Stomach (tissue), 9 donors: ENCODE data around the gene CAB39L. TPM values are rescaled to one million over a fixed set of nuclear protein-coding genes. Genes with fewer than 3 reads are reported as not detected.

ENCODE experiments used
- DNase-seq, 2 donors: peaks; one replicate each; pipeline versions ENCODE4 v3.0.0 to v3.0.0-alpha.2; 2013 to 2019
- H3K27ac ChIP-seq, 5 donors: fragments of 200-600 bp in 4 of 5; sonication (generic) in 4 of 5; one replicate each; pipeline ENCODE4 v1.5.1; 2013 to 2019; ENCODE audit warnings: mild to moderate bottlenecking in 1 of 5, moderate library complexity in 1 of 5
- H3K27me3 ChIP-seq, 3 donors: fragments of 200-600 bp; sonication (generic); one replicate each; pipeline ENCODE4 v1.5.1; 2017 to 2019; ENCODE audit warnings: mixed run types in 1 of 3
- H3K36me3 ChIP-seq, 4 donors: fragments of 200-600 bp; sonication (generic); 1 replicate in 3 of 4; 2 replicates in 1 of 4; pipeline ENCODE4 v1.5.1; 2016 to 2019
- H3K4me1 ChIP-seq, 4 donors: fragments of 200-600 bp; sonication (generic); one replicate each; pipeline ENCODE4 v1.5.1; 2016 to 2019
- H3K4me3 ChIP-seq, 4 donors: fragments of 200-600 bp; sonication (generic) in 3 of 4; one replicate each; pipeline ENCODE4 v1.5.1; 2016 to 2019; ENCODE audit warnings: mild to moderate bottlenecking in 1 of 4
- H3K9me3 ChIP-seq, 4 donors: fragments of 200-600 bp; sonication (generic); one replicate each; pipeline ENCODE4 v1.5.1; 2016 to 2019
- EP300 ChIP-seq: sonication (generic); formaldehyde crosslinking; IDR thresholded peaks from one replicate; pipeline ENCODE4 v1.6.1; 2017; ENCODE audit warnings: antibody characterized with exemption
- POLR2A ChIP-seq, 4 donors: fragments of 450-650 bp; IDR thresholded peaks; one replicate each; pipeline ENCODE4 v1.6.1; 2016; ENCODE audit warnings: antibody characterized with exemption in 4 of 4, control low read depth in 2 of 4, mild to moderate bottlenecking in 1 of 4, moderate library complexity in 1 of 4
- POLR2AphosphoS5 ChIP-seq, 3 donors: sonication (generic); formaldehyde crosslinking; IDR thresholded peaks; one replicate each; pipeline ENCODE4 v1.6.1; 2016; ENCODE audit warnings: antibody characterized with exemption in 3 of 3
- WGBS, 5 donors: extraction: QIAGEN DNeasy Blood & Tissue Kit in 3 of 5; methylation state at CpG; one replicate each; pipeline versions ENCODE4 v1.1.5 to v1.1.7; 2013 to 2018; 5-methylcytosine and 5-hydroxymethylcytosine counted together
- intact Hi-C: fragments of 100-400 bp; cut with DNase I; formaldehyde crosslinking; loops from one replicate; pipeline ENCODE4 v1.15.1; 2023; ENCODE audit warnings: low total_unique reads
- polyA plus RNA-seq, 3 donors: library from polyadenylated mRNA; stranded (reverse); fragments of 200-250 nt; gene quantifications; one replicate each; pipeline ENCODE4 v1.2.3, GENCODE V29; 2013
- total RNA-seq, 5 donors: library from RNA; depleted of rRNA; stranded (reverse); fragments of >200 nt; gene quantifications; one replicate each; pipeline versions ENCODE4 v1.1.0 to v1.2.3, GENCODE V29; 2014 to 2016
- TF ChIP-seq, protein P1 (sequence below), 7 experiments: fragments of 450-650 bp in 4 of 7; fragments of 200-600 bp in 3 of 7; sonication (generic) in 3 of 7; IDR thresholded peaks; one replicate each; pipeline ENCODE4 v1.5.1; 2016 to 2019; ENCODE audit warnings: antibody characterized with exemption in 7 of 7, control low read depth in 2 of 7, mild to moderate bottlenecking in 1 of 7
- donor health status: healthy with polysubstance abuse.
- donor health status: Bipolar disorder and iron deficiency.
- donor health status: healthy.

CAB39L gene
- total and polyA plus RNA-seq, 8 donors, result 11.4 to 61.6 (median 33.0) TPM

DNA sequence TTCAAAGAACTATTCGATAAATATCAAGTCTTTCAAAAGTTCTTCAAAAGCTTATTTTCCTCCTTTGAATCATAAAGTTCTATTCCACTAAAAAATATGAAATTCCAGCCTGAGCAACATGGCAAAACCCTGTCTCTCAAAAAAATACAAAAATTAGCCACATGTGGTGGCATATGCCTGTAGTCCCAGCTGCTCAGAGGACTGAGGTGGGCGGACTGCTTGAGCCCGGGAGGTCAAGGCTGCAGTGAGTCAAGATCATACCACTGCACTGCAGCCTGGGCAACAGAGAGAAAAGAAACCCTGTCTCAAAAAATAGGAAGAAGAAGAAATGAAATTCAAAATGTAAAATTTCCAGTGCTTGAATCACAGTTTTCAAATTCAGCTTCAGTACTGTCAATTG is 24.6 kb downstream of the CAB39L start:
- TF ChIP-seq POLR2AphosphoS5 (IDR thresholded peaks at IDR 0.05), result no peak
- TF ChIP-seq, protein P1, sequence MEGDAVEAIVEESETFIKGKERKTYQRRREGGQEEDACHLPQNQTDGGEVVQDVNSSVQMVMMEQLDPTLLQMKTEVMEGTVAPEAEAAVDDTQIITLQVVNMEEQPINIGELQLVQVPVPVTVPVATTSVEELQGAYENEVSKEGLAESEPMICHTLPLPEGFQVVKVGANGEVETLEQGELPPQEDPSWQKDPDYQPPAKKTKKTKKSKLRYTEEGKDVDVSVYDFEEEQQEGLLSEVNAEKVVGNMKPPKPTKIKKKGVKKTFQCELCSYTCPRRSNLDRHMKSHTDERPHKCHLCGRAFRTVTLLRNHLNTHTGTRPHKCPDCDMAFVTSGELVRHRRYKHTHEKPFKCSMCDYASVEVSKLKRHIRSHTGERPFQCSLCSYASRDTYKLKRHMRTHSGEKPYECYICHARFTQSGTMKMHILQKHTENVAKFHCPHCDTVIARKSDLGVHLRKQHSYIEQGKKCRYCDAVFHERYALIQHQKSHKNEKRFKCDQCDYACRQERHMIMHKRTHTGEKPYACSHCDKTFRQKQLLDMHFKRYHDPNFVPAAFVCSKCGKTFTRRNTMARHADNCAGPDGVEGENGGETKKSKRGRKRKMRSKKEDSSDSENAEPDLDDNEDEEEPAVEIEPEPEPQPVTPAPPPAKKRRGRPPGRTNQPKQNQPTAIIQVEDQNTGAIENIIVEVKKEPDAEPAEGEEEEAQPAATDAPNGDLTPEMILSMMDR (IDR thresholded peaks at IDR 0.05), result no peak
- no peak for TF ChIP-seq EP300
- no peak for TF ChIP-seq POLR2A (IDR thresholded peaks at IDR 0.05)
- peaks cover 0 to 12% (median 0%) of the 10 kb centered on the region in 4 donors for H3K4me1 ChIP-seq
- no peaks in the 10 kb centered on the region for H3K9me3 ChIP-seq
- no peak overlapping the region for H3K4me3 ChIP-seq
- H3K27me3 ChIP-seq, result no peaks in the 10 kb centered on the region
- 83 to 93% (median 88%) methylated on average over 3 of the region's 3 CpGs for WGBS, 5 donors
- no peak overlapping the region for H3K27ac ChIP-seq
- peaks cover 0 to 6% (median 0%) of the 10 kb centered on the region in 4 donors for H3K36me3 ChIP-seq
- DNase-seq, result no peak
- intact Hi-C loops, result no loop called here

DNA sequence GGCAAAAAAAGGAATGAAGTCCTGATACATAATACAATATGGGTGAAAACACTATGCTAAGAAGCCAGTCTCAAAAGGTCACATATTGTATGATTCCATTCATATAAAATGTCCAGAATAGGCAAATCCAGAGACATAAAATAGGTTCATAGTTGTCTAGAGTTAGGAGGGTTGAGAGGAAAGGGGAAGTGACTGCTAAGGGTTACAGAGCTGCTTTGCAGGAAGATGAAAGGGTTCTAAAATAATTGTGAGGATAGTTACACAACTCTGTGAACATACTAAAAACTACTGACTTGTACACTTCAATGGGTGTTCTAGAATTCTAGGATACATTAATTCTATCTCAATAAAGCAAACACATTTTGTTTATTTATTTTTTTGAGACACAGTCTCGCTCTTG is 25.7 kb downstream of the CAB39L start:
- Histone ChIP-seq H3K4me1 (peaks cover 0 to 12% (median 0%) of the 10 kb centered on the region in 4 donors), H3K9me3 (no peaks in the 10 kb centered on the region), H3K27me3 (no peaks in the 10 kb centered on the region), H3K27ac (no peak overlapping the region), H3K4me3 (no peak overlapping the region), H3K36me3 (peaks cover 0 to 4% (median 0%) of the 10 kb centered on the region in 4 donors)
- 78 to 91% (median 85%) methylated on average over 1 of the region's 1 CpG for WGBS, 5 donors
- DNase-seq, result no peak
- intact Hi-C loops, result no loop called here
- TF ChIP-seq, protein P1 (IDR thresholded peaks at IDR 0.05), result no peak
- TF ChIP-seq POLR2AphosphoS5 (IDR thresholded peaks at IDR 0.05), result no peak
- no peak for TF ChIP-seq EP300

DNA sequence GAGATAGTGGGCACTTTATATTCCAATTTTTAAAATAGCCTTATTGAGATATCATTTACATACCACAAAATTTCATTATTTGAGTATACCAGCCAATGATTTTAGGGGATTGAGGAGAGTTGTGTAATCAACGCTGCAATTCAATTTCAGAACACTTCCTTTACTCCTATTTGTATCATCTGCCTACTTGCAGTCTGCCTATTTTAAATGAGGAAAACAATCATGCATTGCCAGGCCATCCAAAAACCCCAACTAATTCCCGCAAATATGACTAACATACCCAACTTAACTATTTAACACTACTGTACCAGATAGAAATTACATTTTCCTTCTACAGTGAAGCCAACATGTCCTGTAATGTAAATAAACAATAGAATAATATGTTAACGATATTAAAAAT is 26.7 kb downstream of the CAB39L start:
- DNase-seq, result no peak
- TF ChIP-seq POLR2A (IDR thresholded peaks at IDR 0.05) (no peak), POLR2AphosphoS5 (IDR thresholded peaks at IDR 0.05) (no peak), EP300 (no peak)
- TF ChIP-seq, protein P1 (IDR thresholded peaks at IDR 0.05), result no peak
- intact Hi-C loops, result no loop called here
- Histone ChIP-seq H3K4me1 (peaks cover 0 to 12% (median 0%) of the 10 kb centered on the region in 4 donors), H3K4me3 (no peak overlapping the region), H3K9me3 (no peaks in the 10 kb centered on the region), H3K27ac (no peak overlapping the region), H3K36me3 (no peaks in the 10 kb centered on the region), H3K27me3 (no peaks in the 10 kb centered on the region)
- 64 to 89% (median 75%) methylated on average over 3 of the region's 3 CpGs for WGBS, 5 donors

DNA sequence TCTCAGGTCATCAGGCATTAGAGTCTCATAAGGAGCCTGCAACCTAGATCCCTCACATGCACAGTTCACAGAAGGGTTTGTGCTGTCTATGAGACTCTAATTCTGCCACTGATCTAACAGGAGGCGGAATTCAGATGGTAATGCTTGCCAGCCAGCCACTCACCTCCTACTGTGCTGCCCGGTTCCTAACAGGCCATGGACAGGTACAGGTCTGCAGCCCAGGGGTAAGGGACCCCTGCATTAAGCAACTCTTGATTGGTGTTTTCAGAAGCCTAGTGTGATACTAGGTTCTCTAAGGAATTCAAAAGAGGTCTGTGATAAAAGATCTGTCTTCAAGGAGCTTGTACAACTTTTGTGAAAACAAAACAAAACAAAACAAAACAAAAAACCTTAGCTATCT is 31.1 kb downstream of the CAB39L start:
- intact Hi-C loops, result no loop called here
- no peaks in the 10 kb centered on the region for H3K9me3 ChIP-seq
- H3K27me3 ChIP-seq, result no peaks in the 10 kb centered on the region
- no peak overlapping the region for H3K4me3 ChIP-seq
- H3K27ac ChIP-seq, result no peak overlapping the region
- TF ChIP-seq EP300 (no peak), POLR2A (IDR thresholded peaks at IDR 0.05) (no peak), POLR2AphosphoS5 (IDR thresholded peaks at IDR 0.05) (no peak)
- TF ChIP-seq, protein P1 (IDR thresholded peaks at IDR 0.05), result no peak
- DNase-seq, result no peak
- peaks cover 0 to 8% (median 2%) of the 10 kb centered on the region in 4 donors for H3K4me1 ChIP-seq
- H3K36me3 ChIP-seq, result no peaks in the 10 kb centered on the region
- 74 to 100% (median 76%) methylated on average over 2 of the region's 2 CpGs for WGBS, 5 donors
